NCI-H1436 (cell line): ENCODE measurements around the gene ECPAS.
"Not testable (repeated sequence)": the region's sequence is repeated elsewhere in the genome, so short reads cannot be mapped to it uniquely, and the experiment has no call there.

Experiments
- DNase-seq: peaks from one replicate; lab custom pipeline; 2025; lab: John Stamatoyannopoulos, UW

The ECPAS gene

GRCh38 chr9:111483858-111484571 lies at the start of gene ECPAS:
Gene ECPAS (minus strand): TSS chr9:111484383. CDS start chr9:111472918, 11,465 bp downstream.
- peak; percentile 33 for DNase-seq

DNA sequence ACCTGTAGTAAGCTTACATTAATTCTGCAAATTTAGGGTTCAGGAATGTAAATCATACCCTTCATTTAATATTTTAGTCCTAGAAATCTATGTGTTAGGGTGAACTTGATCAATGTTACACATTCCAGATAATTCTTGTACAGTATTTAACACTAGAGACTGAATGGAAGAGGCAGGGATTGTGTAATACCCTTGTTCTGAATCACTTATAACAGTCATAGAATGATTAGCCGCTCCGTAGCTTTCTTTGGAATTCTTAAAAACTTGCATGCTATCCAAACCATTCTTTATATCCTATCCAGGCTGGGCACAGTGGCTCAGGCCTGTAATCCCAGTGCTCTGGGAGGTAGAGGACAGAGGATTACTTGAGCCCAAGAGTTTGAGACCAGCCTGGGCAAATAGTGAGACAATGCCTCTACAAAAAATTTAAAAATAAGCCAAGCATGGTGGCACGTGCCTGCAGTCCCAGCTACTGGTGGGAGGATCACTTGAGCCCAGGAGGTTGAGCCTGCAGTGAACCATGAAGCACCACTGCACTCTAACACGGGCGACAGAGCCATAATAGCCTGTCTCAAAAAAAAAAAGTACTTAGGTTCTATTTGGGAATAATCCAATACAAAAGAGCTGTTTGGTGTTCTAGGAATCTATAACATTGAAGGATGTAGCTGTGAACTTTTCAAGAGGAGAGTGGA lies 49.1 kb upstream of the ECPAS start:
- no peak for DNase-seq

- DNase-seq = no peak
Measured at GRCh38 chr9:111531716-111532115, 47.5 kb upstream of the ECPAS start.

DNA sequence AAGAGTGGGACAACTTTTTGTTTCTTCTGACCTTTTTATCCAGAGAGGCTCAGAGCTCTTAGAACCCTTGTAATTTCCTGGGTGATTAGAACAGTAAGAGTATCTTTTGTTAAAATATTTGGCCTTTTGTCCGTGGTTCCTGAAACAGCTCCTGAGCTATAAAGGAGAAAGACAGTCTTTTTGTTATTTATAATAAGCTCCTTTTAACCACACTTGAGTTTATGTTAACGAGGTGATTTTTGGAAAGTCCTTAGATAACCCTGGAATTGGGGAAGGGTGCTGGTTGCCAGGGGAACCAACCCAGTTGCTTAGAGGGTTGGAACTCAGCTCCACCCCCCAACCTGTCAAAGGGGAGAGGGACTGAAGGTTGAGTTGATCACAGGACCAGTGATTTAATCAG lies 45.6 kb upstream of the ECPAS start:
- DNase-seq = no peak

- DNase-seq = no peak
Measured at GRCh38 chr9:111527347-111527746, 43.2 kb upstream of the ECPAS start.

DNA sequence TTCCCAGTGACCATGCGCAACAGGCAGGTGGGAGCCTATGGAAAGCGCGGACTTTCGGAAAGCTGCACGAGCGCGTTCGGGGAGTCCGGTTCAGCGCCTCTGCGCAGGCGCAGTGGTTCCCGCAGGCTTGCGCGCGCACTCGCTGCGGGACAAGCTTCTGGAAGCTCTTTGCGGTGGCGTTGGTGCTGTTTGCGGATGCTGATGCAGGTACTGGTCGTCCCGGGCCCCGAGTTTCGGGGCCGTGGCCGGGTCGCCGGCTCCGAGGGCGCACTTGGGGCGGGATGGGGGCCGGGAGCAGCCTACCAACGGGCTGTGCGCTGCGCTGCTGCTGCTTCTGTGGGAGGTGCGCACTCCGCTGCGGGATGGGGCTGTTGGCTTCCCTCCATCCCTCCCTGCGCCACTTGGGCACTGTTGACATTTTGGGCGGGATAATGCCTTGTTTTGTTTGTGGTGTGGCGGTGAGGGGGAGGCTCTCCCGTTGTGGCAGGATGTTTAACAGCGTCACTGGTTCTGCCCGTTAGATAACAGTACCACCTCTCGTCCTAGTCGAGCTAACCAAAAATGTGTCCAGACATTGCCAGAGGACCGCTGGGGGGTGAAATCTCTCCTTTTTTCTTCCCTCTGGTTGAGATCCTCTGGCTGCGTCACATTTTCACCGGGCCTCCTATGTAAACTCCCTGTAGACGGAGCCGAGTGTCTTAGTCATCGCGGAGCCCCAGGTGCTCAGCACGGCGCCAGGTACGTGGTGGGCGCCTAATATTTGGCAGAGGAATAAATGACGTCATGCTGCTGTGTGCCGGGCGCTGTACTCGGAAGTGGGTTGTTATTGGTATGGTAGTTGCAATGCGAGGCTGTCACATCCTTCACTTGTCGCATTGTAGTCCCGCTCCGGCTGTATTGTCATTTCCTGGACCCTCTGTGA lies 41.1 kb upstream of the ECPAS start, which contains the start of gene ZNF483:
TSS of gene ZNF483 (plus strand) at position 124 of the 922 bp plus-strand sequence. CDS start 2,217 bp downstream, outside the sequence.
- peak; percentile 86 for DNase-seq

DNA sequence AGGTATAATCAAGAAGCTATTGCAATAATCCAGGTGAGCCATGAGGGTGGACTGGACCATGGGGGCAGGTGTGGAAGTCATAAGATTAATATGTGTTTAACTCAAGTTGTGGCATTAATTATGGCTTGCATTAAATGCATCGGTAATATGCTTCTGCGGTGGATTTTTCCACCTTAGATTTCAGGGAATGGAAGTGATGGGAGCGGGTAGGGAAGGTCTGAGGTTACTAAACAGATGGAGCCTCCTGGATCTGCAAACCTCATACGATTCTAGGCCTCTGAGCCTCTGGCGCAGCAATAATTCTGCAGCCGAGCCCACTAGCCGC lies 40.5 kb upstream of the ECPAS start:
- no peak for DNase-seq

DNA sequence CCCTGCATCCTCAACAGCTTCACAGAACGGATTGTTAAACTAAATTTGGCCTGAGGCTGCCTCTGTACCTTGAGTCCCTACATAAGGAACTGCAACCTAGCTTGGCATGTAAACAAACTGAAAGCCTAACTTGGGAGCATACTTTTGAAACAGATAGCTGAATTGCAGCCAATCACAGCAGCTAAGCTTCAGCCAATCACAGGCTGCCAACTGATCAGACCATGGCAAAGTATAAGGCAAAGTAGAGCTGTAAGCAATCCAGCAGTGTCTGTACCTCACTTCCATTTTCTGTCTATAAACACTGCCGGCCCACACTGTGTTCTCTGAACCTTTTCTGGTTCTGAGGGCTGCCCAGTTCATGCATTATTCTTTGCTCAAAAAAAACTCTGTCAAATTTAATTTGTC lies 31.9 kb upstream of the ECPAS start:
- no peak for DNase-seq

GRCh38 chr9:111514967-111515366 lies 30.8 kb upstream of the ECPAS start:
- DNase-seq = no peak

- not testable (repeated sequence) for DNase-seq
Measured at GRCh38 chr9:111511581-111511980, 27.4 kb upstream of the ECPAS start.

DNA sequence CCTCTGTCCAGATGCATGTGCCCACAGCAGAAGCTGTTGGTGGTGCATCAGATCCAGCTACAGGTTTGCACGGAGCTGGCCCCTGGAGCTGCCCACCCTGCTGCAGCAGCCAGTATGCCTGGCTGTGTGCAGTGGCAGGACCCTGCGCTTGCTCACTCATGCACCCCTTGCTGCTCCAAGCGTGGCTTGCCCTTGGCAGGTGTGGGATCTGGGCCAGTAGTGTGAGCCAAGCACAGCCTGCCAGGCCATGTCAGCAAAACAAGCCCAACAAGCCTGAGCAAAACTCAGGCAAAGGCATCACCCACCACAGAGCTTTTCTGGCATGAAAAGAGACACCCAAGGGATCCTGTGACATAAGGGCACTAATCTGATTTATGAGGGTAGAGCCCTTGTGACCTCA lies 18.3 kb upstream of the ECPAS start:
- DNase-seq = no peak

- no peak for DNase-seq
Measured at GRCh38 chr9:111501648-111502047, 17.5 kb upstream of the ECPAS start.

DNA sequence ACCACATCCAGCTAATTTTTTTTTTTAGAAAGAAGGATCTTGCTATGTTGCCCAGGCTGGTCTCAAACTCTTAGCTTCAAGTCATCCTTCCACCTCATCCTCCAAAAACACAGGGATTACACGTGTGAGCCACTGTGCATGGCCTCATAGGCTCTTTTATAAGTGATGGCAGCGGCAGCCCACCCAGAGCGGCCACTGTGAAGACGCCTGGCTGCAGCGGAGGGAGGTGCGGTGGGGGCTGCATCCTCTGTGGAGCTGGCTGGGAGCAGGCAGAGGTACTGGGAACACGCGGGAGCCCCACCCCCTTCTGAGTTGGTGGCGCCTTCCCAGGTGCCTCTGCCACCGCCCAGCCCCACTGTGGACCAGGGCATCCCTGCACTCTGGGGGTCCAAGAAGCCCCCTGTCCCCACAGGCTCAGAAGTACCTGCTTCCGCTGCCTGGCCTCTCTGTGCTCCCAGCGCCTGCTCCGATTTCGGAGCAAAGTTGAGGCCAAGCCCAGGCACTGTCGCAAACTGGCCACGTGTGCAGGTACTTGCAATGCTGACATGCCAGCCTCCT lies 16.9 kb upstream of the ECPAS start:
- DNase-seq = no peak

GRCh38 chr9:111497196-111497595 lies 13.0 kb upstream of the ECPAS start:
- DNase-seq = not testable (repeated sequence)

DNA sequence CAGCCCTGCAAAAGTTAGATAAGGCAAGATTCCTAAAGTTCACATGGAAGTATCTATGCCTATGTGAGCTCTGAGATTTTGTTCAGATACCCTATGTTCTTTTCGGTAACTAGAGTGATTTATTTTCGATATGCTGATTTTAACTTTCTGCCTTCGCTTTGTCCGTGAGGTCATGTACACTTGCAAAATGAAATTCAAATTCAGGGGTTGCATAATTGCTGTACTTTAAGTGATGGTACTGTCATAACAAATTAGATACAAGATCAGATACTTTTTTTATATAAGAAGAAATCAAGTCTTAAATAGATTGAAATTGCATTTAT lies 350 bp upstream of the ECPAS start:
- DNase-seq = no peak

DNA sequence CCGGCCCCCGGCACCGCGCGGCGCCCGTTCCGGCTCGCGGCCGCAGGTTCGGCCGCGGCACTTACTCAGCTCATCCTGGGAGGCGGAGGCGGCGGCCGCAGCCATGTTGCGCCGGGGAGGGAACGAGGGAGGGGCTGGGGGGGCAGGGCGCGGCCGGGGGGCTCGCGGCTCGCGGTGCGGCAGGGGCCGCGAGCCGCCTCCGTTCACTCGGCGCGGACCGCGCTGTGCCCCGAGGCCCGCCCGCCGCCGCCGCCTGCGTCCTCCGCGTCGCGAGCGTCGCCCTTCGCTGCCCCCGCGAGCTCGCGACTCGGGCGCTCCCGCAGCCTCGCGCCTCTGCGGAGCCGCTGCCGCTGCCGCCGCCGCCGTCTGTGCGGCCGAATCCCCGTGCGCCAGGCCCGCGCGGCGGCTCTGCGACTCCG lies 735 bp downstream of the ECPAS start:
- DNase-seq = peak; percentile 48

DNA sequence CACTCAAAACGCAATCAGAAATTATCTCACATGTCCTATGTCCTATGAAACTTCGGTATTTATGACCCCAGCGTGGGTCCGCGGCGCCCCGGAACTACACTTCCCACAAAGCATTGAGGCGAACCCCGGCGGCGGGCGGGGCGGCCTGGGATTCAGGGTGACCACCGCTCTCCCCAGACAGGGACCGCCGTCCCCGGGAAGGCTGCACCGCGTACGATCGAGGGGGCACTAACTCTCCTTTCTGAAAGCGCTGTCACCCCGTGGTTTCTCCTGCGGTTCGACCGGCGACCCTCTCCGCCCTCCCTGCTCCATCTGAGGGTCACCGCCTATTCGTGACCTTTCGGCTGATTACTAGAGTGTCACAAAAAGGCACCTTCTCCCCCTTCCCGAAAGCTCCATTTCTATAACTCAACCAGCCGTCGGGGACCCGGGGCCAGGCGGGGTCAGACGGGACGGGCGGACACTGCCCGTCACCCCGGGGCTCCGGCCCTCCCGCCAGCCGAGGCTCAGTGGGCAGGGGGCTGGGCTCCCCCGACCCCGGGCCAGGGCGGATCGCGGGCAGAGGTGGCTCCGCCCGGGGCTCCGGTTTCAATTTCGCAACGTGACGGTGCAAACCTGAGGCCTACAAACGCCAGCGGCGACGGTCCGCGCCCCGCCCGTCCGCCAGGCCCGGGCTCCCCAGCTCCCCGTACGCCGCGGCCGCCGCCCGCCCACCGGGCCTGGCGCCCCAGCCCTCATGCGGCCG lies 1.3 kb downstream of the ECPAS start:
- peak; percentile 48 for DNase-seq

GRCh38 chr9:111481885-111482636 lies 2.1 kb downstream of the ECPAS start:
- no peak for DNase-seq

DNA sequence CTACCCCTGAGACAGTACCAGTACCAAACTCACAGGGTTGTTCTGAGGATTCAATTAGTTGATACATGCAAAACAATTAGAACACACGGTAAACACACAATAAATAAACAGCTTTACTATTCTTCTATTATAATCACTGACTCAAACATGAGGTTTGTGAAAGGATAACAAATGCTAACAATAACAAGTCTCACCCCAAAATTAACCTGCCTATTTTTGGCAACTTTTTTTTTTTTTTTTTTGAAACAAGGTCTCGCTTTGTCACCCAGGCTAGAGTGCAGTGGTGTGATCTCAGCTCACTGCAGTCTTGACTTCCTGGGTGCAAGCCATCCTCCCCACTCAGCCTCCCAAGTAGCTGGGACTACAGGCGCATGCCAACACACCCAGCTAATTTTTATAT lies 6.5 kb downstream of the ECPAS start:
- DNase-seq = no peak

GRCh38 chr9:111475195-111475594 lies 9.0 kb downstream of the ECPAS start:
- DNase-seq = no peak

GRCh38 chr9:111474385-111474784 lies 9.8 kb downstream of the ECPAS start:
- no peak for DNase-seq
